Globus pallidus (tissue), 1 donor: ENCODE results near the gene LIPA.
"Not testable (repeated sequence)": the region's sequence is repeated elsewhere in the genome, so short reads cannot be mapped to it uniquely, and the experiment has no call there.

Experiments
- DNase-seq: peaks from one replicate; pipeline ENCODE4 v3.0.0-alpha.2; 2015; ENCODE audit warnings: low spot score

The LIPA gene

DNA sequence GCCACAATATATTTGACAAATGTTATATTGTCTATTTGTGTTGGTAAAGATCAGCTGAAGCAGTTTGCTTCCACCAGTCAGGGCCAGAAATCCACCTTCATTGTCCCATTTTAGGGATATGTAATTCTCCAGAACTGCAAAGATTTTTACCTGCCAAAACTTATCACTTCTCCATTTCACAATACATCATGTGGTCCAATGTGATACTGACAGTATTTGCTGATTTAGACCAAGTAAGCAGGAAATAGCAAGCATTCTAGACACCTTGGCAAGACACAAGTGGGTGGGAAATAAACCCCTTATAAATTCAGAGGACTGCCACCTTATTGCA lies 18.5 kb upstream of the LIPA start:
- DNase-seq: no peak

DNA sequence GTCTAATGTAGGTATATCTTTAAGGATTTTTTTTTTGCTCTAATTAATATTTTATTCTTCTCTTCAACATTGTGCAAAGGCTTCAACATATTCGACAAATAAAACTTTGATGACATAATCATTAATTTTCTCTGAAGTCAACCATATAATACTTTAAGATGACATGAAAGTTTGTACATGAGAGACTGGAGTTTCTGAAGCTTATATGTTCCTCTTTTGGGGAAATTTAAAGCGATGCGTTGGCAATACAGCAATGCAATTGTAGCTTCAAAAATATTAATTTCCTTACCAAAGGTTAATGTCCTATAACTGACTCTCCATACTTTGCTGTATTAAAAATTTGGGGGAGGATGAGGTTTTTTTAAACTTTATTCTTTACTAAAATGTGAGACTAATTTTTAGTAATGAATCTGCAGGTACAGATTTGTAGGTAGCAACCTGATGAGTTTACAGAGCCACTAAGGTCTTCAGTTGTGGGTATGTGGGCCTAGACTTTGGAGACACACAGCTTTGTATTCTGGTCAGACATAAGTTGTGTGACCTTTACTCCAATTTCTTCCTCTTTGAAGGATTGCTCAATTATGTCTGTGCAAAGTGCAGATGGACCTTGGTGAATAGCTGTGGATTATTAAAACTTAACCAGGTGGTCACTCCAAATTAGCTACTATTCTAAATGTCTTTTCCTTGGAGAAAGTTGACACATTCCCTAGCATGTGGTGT lies 18.0 kb upstream of the LIPA start:
- no peak for DNase-seq

DNA sequence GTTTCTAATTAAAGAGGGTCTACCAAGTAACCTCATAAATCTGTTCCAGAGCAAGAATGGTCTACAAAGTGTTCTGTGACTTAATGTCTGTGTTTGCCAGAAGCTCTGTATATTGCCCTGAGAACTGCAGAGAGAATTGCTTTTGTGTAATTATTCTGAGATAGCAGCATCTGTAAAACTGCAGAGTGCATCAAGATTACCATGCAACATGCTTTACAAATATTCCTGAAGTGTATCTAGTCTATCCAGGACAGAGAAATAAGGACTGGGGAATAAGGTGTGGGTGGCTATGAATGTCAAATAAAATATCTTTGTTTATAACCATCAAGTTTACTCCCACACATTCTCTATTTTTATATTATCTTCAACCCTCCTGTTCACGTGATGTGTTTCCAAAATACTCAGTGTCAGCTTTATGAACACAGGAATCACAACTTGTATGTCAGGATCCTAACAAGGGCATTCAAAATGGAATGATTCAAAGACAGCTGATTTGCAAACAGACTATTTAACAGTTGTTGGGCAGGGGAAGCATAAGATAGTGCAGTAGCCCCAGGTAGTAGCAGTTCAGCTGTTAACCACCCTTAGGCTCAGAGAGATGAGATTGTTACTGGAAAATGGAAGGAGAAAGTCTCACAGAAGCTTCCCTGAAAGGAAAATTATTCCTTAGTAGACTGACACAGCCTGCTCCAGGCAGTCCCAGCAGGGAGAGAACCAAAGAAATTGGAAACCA lies 15.3 kb upstream of the LIPA start:
- no peak for DNase-seq

DNA sequence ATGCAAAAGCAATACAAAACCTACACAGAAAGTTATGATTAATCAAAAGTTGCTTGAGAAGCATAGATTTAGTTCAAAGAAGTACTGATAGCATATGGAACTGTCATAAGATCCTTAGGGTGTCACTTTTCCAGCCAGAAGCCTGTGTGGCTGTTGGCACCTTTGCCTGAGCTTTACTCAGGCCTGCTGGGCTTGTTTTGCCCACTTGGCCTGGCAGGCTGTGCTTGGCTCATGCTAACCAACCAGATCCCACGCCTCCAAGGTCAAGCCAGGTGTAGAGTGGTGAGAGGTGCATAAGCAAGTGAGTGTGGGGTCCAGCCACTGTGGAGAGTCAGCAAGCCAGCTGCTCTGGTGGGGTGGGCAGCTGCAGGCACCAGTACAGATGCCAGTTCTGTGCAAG lies 12.0 kb upstream of the LIPA start:
- DNase-seq: no peak

DNA sequence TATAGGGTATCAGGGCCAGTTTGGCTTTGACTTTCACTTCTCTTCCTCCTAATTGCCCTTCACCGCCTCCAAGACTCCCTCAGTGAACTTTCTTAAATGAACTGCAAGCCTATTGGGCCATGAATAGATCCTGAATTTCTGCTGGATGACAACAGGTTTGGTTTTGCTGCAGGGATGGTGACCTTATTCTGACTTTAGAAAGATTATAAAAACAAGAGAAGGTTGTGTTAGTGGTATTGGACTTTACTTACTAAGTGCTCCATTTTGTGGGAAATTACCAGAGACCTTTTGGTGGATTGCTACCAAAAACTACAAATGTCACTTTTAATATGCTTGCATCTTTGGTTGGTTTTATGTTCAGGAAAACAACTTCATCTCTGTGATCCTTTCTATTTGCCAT lies 11.5 kb upstream of the LIPA start:
- no peak for DNase-seq

DNA sequence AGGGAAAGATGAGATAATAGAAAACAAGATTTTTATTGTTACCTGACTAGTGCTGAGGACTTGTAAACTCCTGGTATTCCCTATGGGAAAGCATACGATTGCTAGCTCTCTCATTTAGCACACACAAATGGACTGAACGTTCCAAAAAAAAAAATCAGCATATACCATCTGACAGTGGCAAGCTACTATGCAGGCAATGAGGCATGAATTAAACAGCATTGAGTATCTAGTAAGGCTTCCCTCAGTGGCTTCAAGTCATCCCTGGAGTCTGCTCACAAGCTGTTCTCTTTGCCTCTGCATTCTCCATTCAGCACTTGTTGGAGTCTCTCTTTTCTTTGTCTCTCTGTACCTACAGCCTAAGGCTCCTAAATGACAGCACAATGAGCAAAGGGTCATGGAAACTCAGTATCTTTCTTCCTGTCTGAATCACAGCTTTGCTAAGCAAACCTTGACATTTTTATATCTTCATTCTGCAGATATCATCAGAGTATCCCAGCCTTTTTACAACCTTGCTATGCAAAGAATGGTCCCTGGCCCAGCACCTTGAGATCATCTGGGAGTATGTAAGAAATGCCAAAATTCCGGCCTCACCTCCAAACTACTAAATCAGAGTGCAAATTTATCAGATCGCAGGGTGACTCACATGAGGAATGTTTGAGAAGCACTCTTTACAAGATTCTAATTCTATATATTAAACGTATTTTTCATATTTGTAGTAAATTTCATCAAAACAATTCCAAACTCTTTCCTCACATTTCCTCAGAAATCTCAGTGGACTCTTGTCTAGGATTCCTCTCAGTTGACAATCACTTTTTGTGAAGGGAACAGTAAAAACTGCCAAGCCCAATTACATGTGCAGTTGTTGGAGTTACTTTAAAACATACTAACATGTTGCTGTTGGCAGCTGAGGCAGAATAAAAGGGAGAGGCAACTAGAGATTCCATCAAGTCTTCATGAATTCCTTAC lies 10.8 kb upstream of the LIPA start:
- no peak for DNase-seq

DNA sequence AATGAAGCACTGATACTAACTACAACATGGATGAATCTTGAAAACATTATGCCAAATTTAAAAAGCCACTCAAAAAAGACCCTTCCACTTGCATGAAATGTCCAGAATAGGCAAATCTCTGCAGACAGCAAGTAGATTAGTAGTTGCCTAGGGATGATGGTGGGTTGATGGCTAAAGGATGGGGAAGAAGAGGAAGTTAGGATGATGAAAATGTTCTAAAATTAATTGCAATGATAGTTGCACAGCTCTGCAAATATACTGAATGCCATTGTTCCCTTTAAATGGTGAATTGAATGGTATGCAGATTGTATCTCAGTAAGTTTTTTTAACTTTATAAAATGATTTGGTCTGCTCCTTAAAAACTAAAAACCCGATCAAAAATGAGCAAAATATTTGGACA lies 7.3 kb upstream of the LIPA start:
- DNase-seq: no peak

DNA sequence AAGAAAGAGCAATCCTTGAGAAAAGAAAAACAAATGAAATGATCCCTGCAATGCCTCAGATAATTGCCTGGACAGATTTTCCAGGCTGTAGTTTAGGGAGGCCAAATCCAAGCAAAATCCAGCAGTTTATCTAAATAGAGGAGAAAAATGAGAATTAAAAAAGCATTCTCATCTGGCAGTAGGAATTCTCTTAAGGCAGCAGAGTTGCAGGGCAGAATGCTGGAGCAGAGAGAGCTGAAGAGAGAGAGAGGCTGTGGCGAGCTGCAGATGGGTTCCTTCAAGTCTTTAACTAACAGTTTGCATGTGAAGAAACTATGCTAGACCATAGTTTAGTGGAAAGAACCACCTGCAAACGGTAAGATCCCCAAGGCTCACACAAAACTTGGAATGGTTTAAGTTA lies 6.0 kb upstream of the LIPA start:
- no peak for DNase-seq

DNA sequence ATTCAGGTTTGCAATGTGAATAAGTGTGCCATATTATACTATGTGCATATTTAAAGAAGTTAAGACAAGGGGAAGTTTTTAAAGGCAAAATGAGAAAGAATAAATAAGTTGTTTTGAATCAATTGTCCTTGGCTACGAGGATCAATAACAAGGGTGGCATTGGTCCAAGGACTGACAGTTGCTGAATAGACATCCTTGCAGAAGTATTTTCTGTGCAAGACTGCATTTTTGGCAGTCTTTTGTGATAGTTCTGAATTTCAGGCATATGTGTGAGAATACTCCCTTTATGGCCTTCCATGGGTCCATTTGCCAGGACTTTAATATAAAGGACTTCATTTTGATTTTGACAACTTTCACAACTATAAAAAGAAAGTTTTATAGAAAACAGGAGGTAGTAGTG lies 5.4 kb upstream of the LIPA start:
- DNase-seq: no peak

DNA sequence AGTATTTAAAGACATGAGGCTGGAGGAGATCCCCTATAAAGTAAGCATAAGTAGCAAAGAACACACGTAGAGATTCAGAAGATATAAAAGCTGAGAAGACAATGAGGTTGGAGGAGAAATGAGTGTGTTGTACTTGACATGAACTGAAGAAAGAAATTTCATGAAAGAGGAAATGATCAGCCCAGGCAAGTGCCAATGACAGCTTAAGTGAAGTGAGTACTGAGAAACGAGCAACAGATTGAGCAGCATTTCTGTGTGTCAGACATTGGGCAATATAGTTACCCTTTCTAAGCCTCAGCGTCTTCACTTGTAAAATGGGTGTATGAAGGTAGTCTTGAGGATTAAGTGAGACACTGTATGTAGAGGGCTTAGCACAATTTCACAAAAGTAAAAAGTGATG lies 4.8 kb upstream of the LIPA start:
- DNase-seq: no peak

DNA sequence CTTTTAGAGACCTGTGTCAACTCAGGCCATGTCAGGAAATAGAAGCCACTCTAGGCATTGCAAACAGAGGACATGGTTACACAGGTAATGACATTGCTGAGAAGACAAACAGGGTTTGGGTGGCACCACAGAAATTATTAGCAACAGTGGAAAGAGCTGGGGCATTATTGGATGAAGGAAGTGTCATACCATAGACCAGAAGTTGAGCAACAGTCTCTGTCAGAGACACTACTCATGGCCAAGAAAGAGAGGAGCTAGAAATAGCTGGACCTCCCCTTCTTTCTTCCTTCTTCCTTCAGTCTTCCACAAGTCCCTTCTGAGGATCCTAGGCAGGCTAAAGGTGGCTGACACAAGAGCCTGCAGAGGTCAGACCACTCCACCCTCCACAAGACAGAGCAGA lies 4.2 kb upstream of the LIPA start:
- DNase-seq: no peak

DNA sequence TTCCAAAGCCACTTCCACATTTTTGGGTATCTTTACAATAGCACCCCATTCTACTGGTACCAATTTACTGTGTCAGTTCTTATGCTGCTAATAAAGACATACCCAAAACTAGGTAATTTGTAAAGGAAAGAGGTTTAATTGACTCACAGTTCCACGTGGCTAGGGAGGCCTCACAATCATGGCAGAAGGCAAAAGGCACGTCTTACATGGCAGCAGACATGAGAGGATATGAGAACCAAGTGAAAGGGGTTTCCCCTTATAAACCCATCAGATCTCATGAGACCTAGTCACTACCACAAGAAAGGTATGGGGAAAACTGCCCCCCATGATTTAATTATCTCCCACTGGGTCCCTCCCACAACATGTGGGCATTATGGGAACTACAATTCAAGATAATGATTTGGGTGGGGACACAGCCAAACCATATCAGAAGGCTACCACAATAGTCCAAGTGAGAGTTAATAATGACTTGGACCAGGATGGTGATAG lies 3.6 kb upstream of the LIPA start:
- not testable (repeated sequence) for DNase-seq

DNA sequence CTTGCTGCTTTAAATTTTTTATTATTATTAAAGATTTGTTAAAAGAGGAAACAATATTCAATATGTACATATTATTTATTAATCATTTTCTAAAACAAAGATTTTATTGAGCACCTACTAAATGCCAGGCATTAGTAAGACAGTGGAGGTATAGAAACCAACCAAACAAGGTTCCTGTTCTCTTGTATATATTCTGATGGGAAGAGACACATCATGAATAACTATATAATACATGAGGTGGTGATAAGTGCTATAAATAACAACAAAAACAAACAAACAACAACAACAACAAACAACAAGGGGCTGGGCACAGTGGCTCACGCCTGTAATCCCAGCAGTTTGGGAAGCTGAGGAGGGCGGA lies 630 bp upstream of the LIPA start:
- DNase-seq: no peak

DNA sequence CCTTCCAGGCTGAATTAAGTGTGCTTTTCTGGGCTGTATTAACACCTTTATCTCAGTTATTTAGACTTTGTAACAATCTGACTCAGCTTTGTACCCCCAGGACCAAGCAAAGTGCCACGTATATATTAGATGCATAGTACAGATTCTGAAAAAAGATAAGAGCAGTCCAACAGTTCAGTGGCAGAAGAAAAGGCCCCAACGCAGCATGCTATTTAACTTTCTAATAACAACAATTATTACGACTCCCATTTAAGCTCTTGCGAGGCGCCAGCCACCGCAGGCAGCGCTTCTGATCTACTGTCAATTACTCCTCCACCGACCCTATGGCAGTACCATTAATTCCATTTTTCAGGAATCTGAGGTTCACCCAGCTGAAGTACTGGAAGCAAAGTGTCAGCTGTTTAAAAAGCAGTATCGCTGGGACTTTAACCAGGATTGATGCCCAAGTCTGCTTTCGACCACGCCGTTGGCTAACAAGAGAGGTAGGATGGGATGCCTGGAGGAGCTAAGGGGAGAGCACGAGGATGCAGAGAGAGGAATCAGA lies 638 bp downstream of the LIPA start:
- DNase-seq: no peak

DNA sequence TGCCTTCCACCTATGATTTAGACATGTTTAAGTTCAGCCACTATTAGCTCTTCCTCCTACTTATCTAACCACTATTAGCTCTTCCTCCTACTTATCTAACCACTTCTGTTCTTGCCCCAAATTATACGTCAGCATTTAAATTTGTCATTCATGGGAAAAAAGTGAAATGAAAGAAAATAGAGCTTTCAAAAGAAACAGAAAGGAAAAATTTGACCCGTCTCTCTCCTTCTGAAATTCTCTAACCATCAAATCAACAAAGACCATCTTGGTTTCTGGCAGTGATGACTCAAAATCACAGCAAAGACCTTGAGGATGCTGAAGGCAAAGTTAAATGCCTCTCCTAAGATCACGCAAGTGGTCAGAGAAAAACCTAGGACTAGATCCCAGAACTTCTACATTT lies 2.6 kb downstream of the LIPA start:
- no peak for DNase-seq

DNA sequence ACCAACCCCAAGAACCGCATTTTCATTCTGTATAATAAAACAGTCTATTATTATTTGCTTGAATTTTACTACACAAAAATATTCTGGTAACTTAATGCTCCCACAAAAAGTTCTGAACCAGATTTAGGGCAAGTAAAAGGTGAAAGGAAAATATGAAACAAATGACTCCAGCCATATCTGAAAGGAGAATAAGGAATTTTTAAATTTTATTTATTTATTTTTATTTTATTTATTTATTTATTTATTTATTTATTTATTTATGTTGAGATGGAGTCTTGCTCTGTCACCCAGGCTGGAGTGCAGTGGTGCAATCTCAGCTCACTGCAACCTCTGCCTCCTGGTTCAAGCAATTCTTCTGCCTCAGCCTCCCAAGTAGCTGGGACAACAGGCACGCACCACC lies 4.0 kb downstream of the LIPA start:
- DNase-seq: not testable (repeated sequence)

DNA sequence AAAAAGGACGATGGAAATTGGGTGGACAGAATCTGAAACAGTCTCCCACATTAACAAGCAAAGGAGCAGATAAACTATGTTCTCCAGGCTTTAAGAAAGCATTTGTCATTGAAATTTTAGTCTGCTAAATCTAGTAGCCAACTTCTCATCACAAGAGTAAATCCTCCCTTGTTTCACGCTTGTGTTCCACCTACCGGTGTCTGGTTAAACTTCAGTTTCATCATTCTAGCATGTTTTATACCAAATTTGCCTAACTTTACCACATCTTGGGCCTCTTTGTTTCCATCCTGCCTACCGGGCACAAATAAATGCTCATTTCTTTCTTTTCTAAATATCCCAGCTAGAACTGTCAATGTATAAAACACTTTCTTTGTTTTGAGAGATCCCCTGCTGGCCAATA lies 5.8 kb downstream of the LIPA start:
- DNase-seq: no peak

DNA sequence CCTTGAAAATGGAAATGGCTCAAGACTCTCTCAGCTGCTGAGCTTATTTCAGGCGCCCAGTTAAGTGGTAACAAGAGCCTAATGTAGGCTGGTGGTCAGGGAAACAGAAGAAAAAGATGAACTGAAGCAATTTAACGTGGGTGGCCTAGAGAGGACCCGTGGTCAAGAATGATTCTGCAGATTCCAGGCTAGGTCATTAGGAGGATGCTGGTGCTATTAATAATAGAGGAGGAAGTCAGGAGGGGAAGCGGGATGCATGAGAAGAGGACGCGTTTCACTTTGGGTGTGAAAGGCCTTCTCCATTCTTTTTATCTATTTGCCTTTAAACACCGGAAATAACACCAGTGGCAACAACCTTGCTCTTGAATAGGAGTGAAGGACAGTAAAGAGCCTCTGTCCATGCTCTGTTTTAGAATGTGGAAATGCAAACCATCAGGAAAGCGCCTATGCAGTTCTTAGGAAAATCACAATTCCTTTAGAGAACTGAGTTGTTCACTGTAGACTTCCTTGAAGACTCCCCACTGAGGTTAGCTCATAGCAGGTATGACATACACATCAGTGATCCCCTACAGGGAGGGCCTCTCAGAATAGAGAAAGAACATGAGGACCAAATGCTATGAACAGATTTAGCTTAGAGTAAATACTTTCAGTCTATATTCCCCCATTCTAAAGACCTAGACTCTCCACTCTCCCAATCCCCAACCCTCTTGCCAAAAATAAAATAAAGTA lies 8.6 kb downstream of the LIPA start:
- DNase-seq: no peak

DNA sequence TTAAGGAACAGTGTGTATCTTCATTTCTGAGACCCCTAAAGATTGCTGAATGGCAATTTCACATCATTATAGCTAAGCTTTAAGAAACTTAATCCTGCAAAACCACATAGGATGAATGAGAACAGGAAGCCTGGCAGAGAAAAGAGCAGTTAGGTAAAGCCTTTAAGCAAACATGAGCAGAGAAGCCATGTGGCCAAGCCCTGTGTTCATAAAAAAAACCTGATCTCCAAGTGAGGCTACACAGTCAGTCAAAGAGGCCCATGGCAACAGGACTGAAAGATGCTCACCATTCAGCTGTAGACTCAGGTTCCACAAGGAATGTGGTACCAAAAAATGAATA lies 9.3 kb downstream of the LIPA start:
- no peak for DNase-seq

DNA sequence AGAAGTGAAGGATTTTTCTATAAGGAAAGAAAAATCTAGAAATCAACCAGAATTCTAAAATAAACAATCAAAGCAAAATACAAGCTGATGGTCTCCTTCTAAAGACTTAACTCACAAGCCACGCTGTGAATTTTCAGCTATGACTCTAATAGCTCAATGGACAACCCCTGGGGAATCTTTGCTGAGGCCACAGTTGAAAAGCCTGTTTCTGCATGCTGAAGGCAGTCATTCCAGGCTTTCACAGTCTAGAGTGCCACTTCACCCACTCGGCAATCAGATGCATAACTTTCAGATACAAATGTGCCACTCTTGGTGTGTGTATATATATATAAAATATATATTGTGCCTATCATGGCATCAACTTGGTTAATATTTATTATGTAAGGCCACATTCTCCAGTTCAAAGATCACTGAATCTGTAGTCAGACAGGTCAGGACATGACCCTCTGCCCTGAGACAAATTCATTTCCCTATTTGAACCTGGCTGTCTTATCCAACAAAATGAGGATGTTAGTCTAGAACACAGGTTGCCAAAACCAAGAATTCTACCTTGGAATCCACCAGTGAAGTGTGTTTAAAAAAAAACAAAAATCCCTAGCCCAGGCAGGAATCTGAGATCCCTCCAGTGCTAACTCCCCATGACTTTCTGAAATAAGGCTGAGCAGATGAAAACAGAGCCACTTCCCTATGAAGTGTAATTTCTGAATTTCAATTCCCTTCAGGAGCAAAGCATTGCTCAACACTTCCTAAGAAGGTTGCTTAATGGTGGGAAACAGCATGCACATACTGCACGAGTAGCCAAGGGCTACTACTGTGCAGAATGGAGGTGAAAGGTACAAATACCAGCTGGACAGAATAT lies 9.9 kb downstream of the LIPA start:
- no peak for DNase-seq

DNA sequence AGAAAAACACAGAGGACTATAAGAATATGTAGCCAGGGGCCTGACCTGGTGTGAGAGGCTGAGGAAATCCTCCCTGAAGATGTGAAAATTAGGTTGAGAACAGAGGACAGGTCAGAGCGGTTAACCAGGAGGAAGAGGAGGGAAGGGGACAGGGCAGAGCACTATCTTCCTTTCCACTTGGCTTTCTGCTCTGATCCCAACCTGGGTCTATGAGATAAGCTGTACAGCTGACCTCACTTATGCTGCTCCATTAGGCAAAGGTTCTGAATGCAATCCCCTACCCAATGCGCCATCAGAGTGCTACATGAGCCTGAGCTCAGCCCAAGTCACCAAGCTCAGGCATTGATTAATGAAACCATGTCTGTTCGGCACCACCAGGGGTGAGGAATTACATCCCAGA lies 10.5 kb downstream of the LIPA start:
- DNase-seq: no peak
